HG03378 (cell line): ENCODE data around the gene CHSY1.

Experiments used
- ATAC-seq: cut with Tn5 transposase; IDR thresholded peaks from one replicate; pipeline ENCODE4 v1.9.1; 2021; ENCODE audit warnings: mild to moderate bottlenecking, moderate library complexity; ENCODE audit not compliant: unreplicated experiment

Gene CHSY1

GRCh38 chr15:101173233-101174119 is 78.4 kb downstream of the CHSY1 start:
- ATAC-seq, result no peak

GRCh38 chr15:101172501-101173071 is 79.3 kb downstream of the CHSY1 start:
- no peak for ATAC-seq

- ATAC-seq, result no peak
These were observed 79.9 kb downstream of the CHSY1 start for GRCh38 chr15:101171954-101172353.

GRCh38 chr15:101170568-101171350 is 81.1 kb downstream of the CHSY1 start:
- no peak for ATAC-seq

GRCh38 chr15:101169495-101170071 is 82.3 kb downstream of the CHSY1 start:
- ATAC-seq, result no peak

- no peak for ATAC-seq
These were observed 82.9 kb downstream of the CHSY1 start for GRCh38 chr15:101168898-101169494.

- ATAC-seq, result no peak
These were observed 83.4 kb downstream of the CHSY1 start for GRCh38 chr15:101168463-101168824.

GRCh38 chr15:101167753-101168462 is 83.9 kb downstream of the CHSY1 start:
- ATAC-seq, result no peak

GRCh38 chr15:101167411-101167752 is 84.5 kb downstream of the CHSY1 start:
- no peak for ATAC-seq

GRCh38 chr15:101165905-101166471 is 85.9 kb downstream of the CHSY1 start:
- ATAC-seq, result no peak

GRCh38 chr15:101162701-101163483 is 89.0 kb downstream of the CHSY1 start:
- no peak for ATAC-seq

GRCh38 chr15:101161656-101162055 is 90.2 kb downstream of the CHSY1 start:
- no peak for ATAC-seq

GRCh38 chr15:101159936-101160815 is 91.7 kb downstream of the CHSY1 start:
- ATAC-seq, result no peak

GRCh38 chr15:101159096-101159935 is 92.5 kb downstream of the CHSY1 start:
- ATAC-seq, result no peak

- no peak for ATAC-seq
These were observed 93.4 kb downstream of the CHSY1 start for GRCh38 chr15:101158166-101159095.

GRCh38 chr15:101157721-101158120 is 94.1 kb downstream of the CHSY1 start:
- ATAC-seq, result no peak
